ENCODE measurements around the gene PYGB.

Gene PYGB

GRCh38 chr20:25339608-25340007, 91.7 kb downstream of the PYGB start:
- DNase-seq (ENCODE audit: insufficient read length, low spot score) = no peak

GRCh38 chr20:25340380-25340779, 92.5 kb downstream of the PYGB start:
- DNase-seq (ENCODE audit: insufficient read length, low spot score) (no peak), FAIRE-seq (no peak)
- TF ChIP-seq, protein P1, sequence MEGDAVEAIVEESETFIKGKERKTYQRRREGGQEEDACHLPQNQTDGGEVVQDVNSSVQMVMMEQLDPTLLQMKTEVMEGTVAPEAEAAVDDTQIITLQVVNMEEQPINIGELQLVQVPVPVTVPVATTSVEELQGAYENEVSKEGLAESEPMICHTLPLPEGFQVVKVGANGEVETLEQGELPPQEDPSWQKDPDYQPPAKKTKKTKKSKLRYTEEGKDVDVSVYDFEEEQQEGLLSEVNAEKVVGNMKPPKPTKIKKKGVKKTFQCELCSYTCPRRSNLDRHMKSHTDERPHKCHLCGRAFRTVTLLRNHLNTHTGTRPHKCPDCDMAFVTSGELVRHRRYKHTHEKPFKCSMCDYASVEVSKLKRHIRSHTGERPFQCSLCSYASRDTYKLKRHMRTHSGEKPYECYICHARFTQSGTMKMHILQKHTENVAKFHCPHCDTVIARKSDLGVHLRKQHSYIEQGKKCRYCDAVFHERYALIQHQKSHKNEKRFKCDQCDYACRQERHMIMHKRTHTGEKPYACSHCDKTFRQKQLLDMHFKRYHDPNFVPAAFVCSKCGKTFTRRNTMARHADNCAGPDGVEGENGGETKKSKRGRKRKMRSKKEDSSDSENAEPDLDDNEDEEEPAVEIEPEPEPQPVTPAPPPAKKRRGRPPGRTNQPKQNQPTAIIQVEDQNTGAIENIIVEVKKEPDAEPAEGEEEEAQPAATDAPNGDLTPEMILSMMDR (IDR thresholded peaks at IDR 0.05; ENCODE audit: insufficient read depth, missing control alignments) = no peak

More at GRCh38 chr20:25339608-25340007, 91.7 kb downstream of the PYGB start:
- TF ChIP-seq, protein P1 (IDR thresholded peaks at IDR 0.05; ENCODE audit: insufficient read depth, missing control alignments) = no peak
- no peak for FAIRE-seq

- TF ChIP-seq, protein P1 (IDR thresholded peaks at IDR 0.05; ENCODE audit: insufficient read depth, missing control alignments) = no peak
- FAIRE-seq (no peak), DNase-seq (ENCODE audit: insufficient read length, low spot score) (no peak)
Observed at GRCh38 chr20:25341716-25342680, 94.1 kb downstream of the PYGB start.

DNA sequence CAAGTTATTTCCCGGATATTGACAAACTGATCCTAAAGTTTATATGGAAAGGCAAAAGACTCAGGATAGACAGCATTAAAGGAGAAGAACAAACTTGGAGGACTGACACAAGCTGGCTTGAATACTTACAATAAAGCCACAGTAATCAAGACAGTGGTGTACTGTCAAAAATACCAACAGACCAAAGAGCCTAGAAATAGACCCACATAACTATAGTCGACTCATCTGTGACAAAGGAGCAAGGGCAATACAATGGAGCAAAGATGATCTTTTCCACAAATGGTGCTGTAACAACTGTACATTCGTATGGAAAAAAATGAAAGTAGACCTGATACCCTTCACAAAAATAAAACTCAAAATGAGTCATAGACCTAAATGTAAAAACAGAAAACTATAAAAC, 96.7 kb downstream of the PYGB start:
- FAIRE-seq (no peak), DNase-seq (ENCODE audit: insufficient read length, low spot score) (no peak)
- TF ChIP-seq, protein P1 (IDR thresholded peaks at IDR 0.05; ENCODE audit: insufficient read depth, missing control alignments) = no peak

- DNase-seq (ENCODE audit: insufficient read length, low spot score) (no peak), FAIRE-seq (no peak)
- TF ChIP-seq, protein P1 (IDR thresholded peaks at IDR 0.05; ENCODE audit: insufficient read depth, missing control alignments) = no peak
Observed at GRCh38 chr20:25345721-25346120, 97.8 kb downstream of the PYGB start.

DNA sequence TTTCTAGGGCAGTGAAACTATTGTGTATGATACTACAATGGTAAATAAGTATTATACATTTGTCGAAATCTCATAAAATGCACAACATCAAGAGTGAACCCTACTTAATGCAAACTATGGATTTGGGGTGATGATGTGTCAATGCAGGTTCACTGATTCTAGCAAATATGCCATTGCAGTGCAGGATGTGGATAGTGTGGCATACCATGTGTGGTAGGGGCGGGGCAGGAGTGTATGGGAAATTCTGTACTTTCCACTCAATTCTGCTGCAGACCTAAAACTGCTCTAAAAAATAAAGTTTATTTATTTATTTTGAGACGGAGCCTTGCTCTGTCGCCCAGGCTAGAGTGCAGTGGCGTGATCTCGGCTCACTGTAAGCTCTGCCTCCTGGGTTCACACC, 98.5 kb downstream of the PYGB start:
- no peak for FAIRE-seq

More for the DNA sequence above, 98.5 kb downstream of the PYGB start:
- no peak for DNase-seq (ENCODE audit: insufficient read length, low spot score)
- TF ChIP-seq, protein P1 (IDR thresholded peaks at IDR 0.05; ENCODE audit: insufficient read depth, missing control alignments) = no peak
